ENCODE results near the gene DAB1. TPM values are rescaled to one million over a fixed set of nuclear protein-coding genes. Genes with fewer than 3 reads are reported as not detected.

DAB1 gene
- total and polyA plus RNA-seq, 4 donors, result 0.05 to 2.6 (median 1.8) TPM

DNA sequence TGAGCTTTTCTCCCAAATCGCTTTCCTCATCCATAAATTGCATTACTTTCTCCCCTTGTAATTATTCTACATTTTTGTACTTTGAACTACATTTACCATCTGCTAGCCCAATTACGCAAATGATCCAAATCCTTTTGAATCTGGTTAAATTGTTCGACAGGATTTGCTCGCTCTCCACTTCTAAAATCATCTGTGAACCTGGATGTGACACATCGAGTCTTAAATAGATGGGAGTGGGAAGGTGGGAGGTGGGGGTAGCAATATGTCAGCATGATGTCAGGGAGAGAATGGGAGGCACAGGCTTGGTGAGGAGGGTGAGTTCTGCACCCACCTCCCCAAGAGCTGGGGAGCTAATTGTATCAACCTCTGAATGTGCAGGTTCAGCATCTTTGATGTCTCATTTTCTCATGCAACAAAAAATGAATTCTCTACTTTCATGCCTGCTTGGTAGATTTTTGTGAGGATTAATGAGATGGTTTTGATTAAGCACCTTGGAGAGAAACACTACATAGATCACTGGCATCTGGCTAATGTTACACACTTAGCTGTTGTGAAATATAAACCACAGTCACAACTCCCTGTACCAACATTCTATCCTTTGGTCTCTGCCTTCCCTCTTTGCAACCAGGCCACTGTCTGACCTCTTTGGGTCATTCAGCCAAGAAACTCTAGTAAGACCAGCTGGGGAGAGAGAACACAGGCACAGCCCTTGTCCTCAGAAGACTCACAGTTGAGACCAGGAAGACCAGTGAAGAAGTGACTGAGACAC, 165.1 kb downstream of the DAB1 start:
- intact Hi-C loops (cut with DNase I), result no loop called here
- 86 to 88% methylated on average over 5 of the region's 5 CpGs for WGBS, 2 donors
- no peaks in the 10 kb centered on the region for H3K4me1 ChIP-seq (ENCODE audit: control insufficient read depth in 1 of 2, insufficient read depth in 2 of 2, low read length in 2 of 2)
- H3K27me3 ChIP-seq (ENCODE audit: control insufficient read depth in 1 of 2, insufficient read depth in 2 of 2, low read length in 1 of 2), result no peaks in the 10 kb centered on the region
- DNase-seq (no peak), ATAC-seq (ENCODE audit: low FRiP score) (no peak)
- no peak overlapping the region for H3K4me3 ChIP-seq (ENCODE audit: low read length in 2 of 2)
- H3K36me3 ChIP-seq (ENCODE audit: control insufficient read depth in 1 of 2, insufficient read depth in 2 of 2, low read length in 1 of 2), result no peaks in the 10 kb centered on the region
- peaks cover 3% of the 10 kb centered on the region for H3K9me3 ChIP-seq (ENCODE audit: control insufficient read depth, low read length)
- no peak overlapping the region for H3K27ac ChIP-seq (ENCODE audit: low read depth in 1 of 2, low read length in 2 of 2)

DNA sequence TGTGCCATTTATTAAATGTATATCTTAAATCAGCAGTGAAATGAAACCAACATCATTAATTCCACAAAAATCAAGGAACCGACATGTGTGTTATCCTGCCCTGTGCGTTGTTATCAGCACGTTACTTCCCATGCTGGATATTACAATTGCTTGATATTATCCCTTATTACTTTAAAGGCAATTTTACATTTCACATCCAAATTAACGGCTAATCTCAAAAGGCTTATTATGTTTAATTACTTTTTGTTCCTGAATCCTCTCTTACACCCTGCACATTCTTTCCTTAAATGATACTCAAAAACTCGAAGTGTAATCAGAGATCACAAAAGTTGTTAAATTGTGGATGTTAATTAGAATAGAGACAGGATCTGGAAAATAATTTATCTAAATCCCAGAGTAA, 167.9 kb downstream of the DAB1 start:
- intact Hi-C loops (cut with DNase I), result no loop called here
- WGBS, 2 donors, result 76 to 82% methylated on average over 5 of the region's 5 CpGs

DNA sequence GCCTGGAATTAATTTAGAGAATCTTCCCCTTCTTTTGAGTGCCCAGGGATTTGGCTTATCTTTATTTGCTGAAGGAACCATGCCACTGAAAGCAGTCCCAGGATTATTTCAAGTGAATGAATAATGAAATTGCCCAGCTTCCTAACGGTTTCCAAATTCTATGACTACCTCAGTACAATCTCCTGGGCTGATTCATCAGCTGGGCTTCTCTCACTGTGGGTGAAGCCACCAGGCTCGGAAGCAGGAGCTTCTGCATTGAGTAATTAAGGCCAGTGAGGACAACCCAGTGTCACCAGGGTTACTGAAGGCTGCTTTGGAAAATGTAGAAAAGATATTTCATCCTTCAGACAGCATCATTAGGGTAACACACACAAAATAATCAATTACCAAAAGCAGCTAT, 169.8 kb downstream of the DAB1 start:
- peaks cover 3% of the 10 kb centered on the region for H3K9me3 ChIP-seq (ENCODE audit: control insufficient read depth, low read length)
- H3K27ac ChIP-seq (ENCODE audit: low read depth in 1 of 2, low read length in 2 of 2), result no peak overlapping the region
- DNase-seq (no peak), ATAC-seq (ENCODE audit: low FRiP score) (no peak)
- H3K27me3 ChIP-seq (ENCODE audit: control insufficient read depth in 1 of 2, insufficient read depth in 2 of 2, low read length in 1 of 2), result no peaks in the 10 kb centered on the region
- 24 to 29% methylated on average over 2 of the region's 2 CpGs for WGBS, 2 donors
- no peak overlapping the region for H3K4me3 ChIP-seq (ENCODE audit: low read length in 2 of 2)
- intact Hi-C loops (cut with DNase I), result no loop called here
- H3K4me1 ChIP-seq (ENCODE audit: control insufficient read depth in 1 of 2, insufficient read depth in 2 of 2, low read length in 2 of 2), result no peaks in the 10 kb centered on the region
- no peaks in the 10 kb centered on the region for H3K36me3 ChIP-seq (ENCODE audit: control insufficient read depth in 1 of 2, insufficient read depth in 2 of 2, low read length in 1 of 2)

More for the DNA sequence above, 167.9 kb downstream of the DAB1 start:
- H3K9me3 ChIP-seq (ENCODE audit: control insufficient read depth, low read length), result peaks cover 3% of the 10 kb centered on the region
- H3K36me3 ChIP-seq (ENCODE audit: control insufficient read depth in 1 of 2, insufficient read depth in 2 of 2, low read length in 1 of 2), result no peaks in the 10 kb centered on the region
- no peak for DNase-seq
- no peaks in the 10 kb centered on the region for H3K4me1 ChIP-seq (ENCODE audit: control insufficient read depth in 1 of 2, insufficient read depth in 2 of 2, low read length in 2 of 2)
- H3K27me3 ChIP-seq (ENCODE audit: control insufficient read depth in 1 of 2, insufficient read depth in 2 of 2, low read length in 1 of 2), result no peaks in the 10 kb centered on the region
- H3K4me3 ChIP-seq (ENCODE audit: low read length in 2 of 2), result no peak overlapping the region
- no peak for ATAC-seq (ENCODE audit: low FRiP score)
- H3K27ac ChIP-seq (ENCODE audit: low read depth in 1 of 2, low read length in 2 of 2), result no peak overlapping the region

DNA sequence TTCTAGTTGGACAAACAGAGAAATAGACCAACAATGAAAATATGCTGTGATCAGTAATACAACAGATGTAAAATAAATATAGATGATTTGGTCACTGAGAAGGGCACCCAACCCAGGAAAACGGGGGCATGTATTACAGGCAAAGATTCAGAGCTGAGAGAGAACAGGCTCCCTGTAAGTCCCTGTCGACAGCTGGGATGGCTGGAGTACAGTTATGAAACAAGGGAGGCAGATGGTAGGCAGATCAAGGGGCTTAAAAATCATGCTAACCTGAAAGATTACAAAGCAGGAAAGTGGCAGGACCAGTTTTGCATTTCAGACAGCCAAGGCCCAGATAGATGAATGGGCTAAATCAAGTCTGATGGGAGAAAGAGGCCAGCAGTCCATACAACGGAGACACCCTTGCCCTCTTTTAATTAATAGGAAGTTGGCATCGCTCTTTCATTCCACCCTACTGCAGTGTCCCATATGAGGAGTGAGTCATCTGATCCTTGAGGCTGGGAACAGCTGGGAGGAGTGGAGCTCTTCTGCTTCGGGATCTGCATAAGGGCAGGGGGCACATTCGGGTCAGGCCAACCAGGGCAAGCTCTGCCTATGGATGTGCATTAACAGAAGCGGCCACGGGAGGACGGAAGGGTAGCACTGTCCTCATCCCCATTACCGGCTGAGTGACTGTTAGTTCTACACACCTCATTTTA, 171.1 kb downstream of the DAB1 start:
- no peaks in the 10 kb centered on the region for H3K4me1 ChIP-seq (ENCODE audit: control insufficient read depth in 1 of 2, insufficient read depth in 2 of 2, low read length in 2 of 2)
- no peak overlapping the region for H3K4me3 ChIP-seq (ENCODE audit: low read length in 2 of 2)
- peaks cover 3% of the 10 kb centered on the region for H3K9me3 ChIP-seq (ENCODE audit: control insufficient read depth, low read length)
- WGBS, 2 donors, result 67 to 72% methylated on average over 10 of the region's 10 CpGs
- H3K27ac ChIP-seq (ENCODE audit: low read depth in 1 of 2, low read length in 2 of 2), result no peak overlapping the region
- intact Hi-C loops (cut with DNase I), result no loop called here
- DNase-seq (no peak), ATAC-seq (ENCODE audit: low FRiP score) (no peak)
- H3K27me3 ChIP-seq (ENCODE audit: control insufficient read depth in 1 of 2, insufficient read depth in 2 of 2, low read length in 1 of 2), result no peaks in the 10 kb centered on the region
- H3K36me3 ChIP-seq (ENCODE audit: control insufficient read depth in 1 of 2, insufficient read depth in 2 of 2, low read length in 1 of 2), result no peaks in the 10 kb centered on the region

DNA sequence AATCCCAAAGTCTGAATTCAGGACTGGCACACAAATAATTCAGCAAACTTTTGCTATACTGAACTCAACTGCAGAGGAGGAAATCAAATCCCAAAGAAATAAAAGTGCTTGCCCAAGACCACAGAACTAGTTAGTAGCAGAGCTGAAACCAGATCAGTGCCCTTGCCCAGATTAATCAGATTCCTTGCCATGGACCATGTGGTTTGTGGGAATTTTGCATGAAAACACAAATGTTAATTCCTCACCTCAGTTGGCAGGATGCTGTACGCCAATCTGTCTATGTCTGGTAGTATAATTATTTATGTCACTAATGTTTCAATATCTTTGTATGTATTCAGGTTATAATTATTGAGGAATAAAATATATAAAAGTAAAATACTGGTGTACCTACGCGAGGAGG, 173.8 kb downstream of the DAB1 start:
- Histone ChIP-seq H3K27ac (ENCODE audit: low read depth in 1 of 2, low read length in 2 of 2) (no peak overlapping the region), H3K4me3 (ENCODE audit: low read length in 2 of 2) (no peak overlapping the region), H3K4me1 (ENCODE audit: control insufficient read depth in 1 of 2, insufficient read depth in 2 of 2, low read length in 2 of 2) (no peaks in the 10 kb centered on the region), H3K9me3 (ENCODE audit: control insufficient read depth, low read length) (no peaks in the 10 kb centered on the region), H3K27me3 (ENCODE audit: control insufficient read depth in 1 of 2, insufficient read depth in 2 of 2, low read length in 1 of 2) (no peaks in the 10 kb centered on the region), H3K36me3 (ENCODE audit: control insufficient read depth in 1 of 2, insufficient read depth in 2 of 2, low read length in 1 of 2) (no peaks in the 10 kb centered on the region)
- DNase-seq, result no peak
- WGBS, 2 donors, result 91 to 92% methylated on average over 3 of the region's 3 CpGs
- ATAC-seq (ENCODE audit: low FRiP score), result no peak
- intact Hi-C loops (cut with DNase I), result no loop called here

DNA sequence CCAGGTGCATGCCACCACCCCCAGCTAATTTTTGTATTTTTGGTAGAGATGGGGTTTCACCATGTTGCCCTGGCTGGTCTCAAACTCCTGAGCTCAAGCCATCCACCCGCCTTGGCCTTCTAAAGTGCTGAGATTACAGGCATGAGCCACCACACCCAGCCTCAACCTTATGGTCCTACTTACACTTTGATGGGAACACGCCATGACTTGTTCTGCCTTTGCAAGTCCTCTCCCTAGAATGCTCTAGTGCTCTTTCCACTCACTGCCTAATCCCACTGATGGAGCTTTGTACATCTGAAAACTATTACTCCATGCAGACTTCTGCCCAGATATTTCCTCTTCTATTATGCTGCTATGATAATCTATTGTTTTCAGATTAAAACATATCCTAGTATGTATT, 174.3 kb downstream of the DAB1 start:
- 46 to 63% methylated on average over 2 of the region's 2 CpGs for WGBS, 2 donors
- H3K36me3 ChIP-seq (ENCODE audit: control insufficient read depth in 1 of 2, insufficient read depth in 2 of 2, low read length in 1 of 2), result no peaks in the 10 kb centered on the region
- DNase-seq, result no peak
- no peaks in the 10 kb centered on the region for H3K4me1 ChIP-seq (ENCODE audit: control insufficient read depth in 1 of 2, insufficient read depth in 2 of 2, low read length in 2 of 2)
- H3K27me3 ChIP-seq (ENCODE audit: control insufficient read depth in 1 of 2, insufficient read depth in 2 of 2, low read length in 1 of 2), result no peaks in the 10 kb centered on the region
- no peak overlapping the region for H3K27ac ChIP-seq (ENCODE audit: low read depth in 1 of 2, low read length in 2 of 2)
- no peak for ATAC-seq (ENCODE audit: low FRiP score)
- H3K4me3 ChIP-seq (ENCODE audit: low read length in 2 of 2), result no peak overlapping the region
- intact Hi-C loops (cut with DNase I), result no loop called here
- H3K9me3 ChIP-seq (ENCODE audit: control insufficient read depth, low read length), result no peaks in the 10 kb centered on the region

DNA sequence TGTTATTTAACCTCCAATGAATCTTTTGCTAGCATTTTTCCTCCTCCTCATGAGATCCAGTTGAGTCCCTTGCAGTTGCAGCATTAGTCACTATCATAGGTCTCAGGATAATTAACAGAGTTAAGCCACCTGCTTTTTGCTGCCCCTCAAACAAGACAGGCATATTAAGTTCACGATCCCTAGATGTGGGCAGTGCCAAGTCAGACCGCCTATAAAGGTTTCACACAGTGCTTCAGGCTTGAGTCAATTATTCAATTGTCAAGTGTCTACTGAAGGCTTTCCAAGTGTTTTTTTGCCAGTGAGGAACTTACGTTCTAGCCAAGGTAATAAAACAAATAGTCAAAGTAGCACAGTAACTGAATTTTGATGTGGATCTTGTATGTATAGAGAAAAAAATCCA, 175.0 kb downstream of the DAB1 start:
- Histone ChIP-seq H3K27ac (ENCODE audit: low read depth in 1 of 2, low read length in 2 of 2) (no peak overlapping the region), H3K9me3 (ENCODE audit: control insufficient read depth, low read length) (no peaks in the 10 kb centered on the region), H3K36me3 (ENCODE audit: control insufficient read depth in 1 of 2, insufficient read depth in 2 of 2, low read length in 1 of 2) (no peaks in the 10 kb centered on the region), H3K4me1 (ENCODE audit: control insufficient read depth in 1 of 2, insufficient read depth in 2 of 2, low read length in 2 of 2) (no peaks in the 10 kb centered on the region), H3K4me3 (ENCODE audit: low read length in 2 of 2) (no peak overlapping the region), H3K27me3 (ENCODE audit: control insufficient read depth in 1 of 2, insufficient read depth in 2 of 2, low read length in 1 of 2) (no peaks in the 10 kb centered on the region)
- DNase-seq (no peak), ATAC-seq (ENCODE audit: low FRiP score) (no peak)
- 53 to 67% methylated on average over 3 of the region's 3 CpGs for WGBS, 2 donors
- intact Hi-C loops (cut with DNase I), result no loop called here

DNA sequence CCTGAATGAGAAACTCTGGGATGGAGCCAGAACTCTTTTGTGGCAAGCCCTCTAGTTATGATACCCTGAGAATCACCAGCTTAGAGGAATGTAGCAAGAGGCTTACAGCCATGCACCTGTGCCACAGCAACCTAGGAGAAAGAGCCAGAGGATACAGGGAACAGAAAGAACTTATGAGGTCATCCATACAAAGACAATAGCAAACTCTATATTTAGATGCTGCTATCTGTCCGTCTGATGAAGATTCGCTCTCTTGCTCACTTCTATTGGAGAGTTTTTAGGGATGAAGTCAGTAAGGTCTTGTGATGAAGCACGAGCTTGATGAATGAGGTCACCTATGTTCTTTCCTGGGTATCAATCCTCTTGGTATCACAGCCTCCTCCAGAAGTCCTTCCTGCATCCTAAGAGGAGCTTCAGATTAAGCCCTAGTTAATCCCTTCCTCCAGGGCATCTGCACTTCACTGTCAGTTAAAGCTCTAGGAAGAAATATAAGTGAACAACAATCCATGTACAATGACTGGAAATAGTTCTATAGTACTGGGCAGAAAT, 185.6 kb downstream of the DAB1 start:
- Histone ChIP-seq H3K4me3 (ENCODE audit: low read length in 2 of 2) (no peak overlapping the region), H3K27me3 (ENCODE audit: control insufficient read depth in 1 of 2, insufficient read depth in 2 of 2, low read length in 1 of 2) (no peaks in the 10 kb centered on the region), H3K27ac (ENCODE audit: low read depth in 1 of 2, low read length in 2 of 2) (no peak overlapping the region), H3K36me3 (ENCODE audit: control insufficient read depth in 1 of 2, insufficient read depth in 2 of 2, low read length in 1 of 2) (no peaks in the 10 kb centered on the region), H3K4me1 (ENCODE audit: control insufficient read depth in 1 of 2, insufficient read depth in 2 of 2, low read length in 2 of 2) (no peaks in the 10 kb centered on the region), H3K9me3 (ENCODE audit: control insufficient read depth, low read length) (no peaks in the 10 kb centered on the region)
- WGBS, 2 donors, result 83 to 87% methylated on average over 3 of the region's 3 CpGs
- intact Hi-C loops (cut with DNase I), result no loop called here
- no peak for ATAC-seq (ENCODE audit: low FRiP score)
- DNase-seq, result no peak
